H9 (cell line): ENCODE data around the gene PRR5L. TPM values are rescaled to one million over a fixed set of nuclear protein-coding genes. Genes with fewer than 3 reads are reported as not detected.

Experiments used
- DNase-seq: peaks from one replicate; pipeline ENCODE4 v3.0.0-alpha.2; 2017
- H2AFZ ChIP-seq: one replicate; pipeline ENCODE4 v1.6.1; 2013; ENCODE audit warnings: mild to moderate bottlenecking, low read length, control low read depth, moderate library complexity
- H2AK5ac ChIP-seq: 2 replicates; pipeline ENCODE4 v1.6.1; 2013; ENCODE audit warnings: low read length, control low read depth, mixed read lengths; ENCODE audit not compliant: insufficient read length
- H2BK120ac ChIP-seq: one replicate; pipeline ENCODE4 v1.6.1; 2013; ENCODE audit warnings: low read depth, mild to moderate bottlenecking, low read length, control low read depth, inconsistent platforms; ENCODE audit not compliant: poor library complexity, severe bottlenecking
- H2BK12ac ChIP-seq: 2 replicates; pipeline ENCODE4 v1.6.1; 2013; ENCODE audit warnings: low read length, control low read depth, mixed read lengths, low read depth; ENCODE audit not compliant: insufficient read length
- H2BK15ac ChIP-seq: 2 replicates; pipeline ENCODE4 v1.6.1; 2013; ENCODE audit warnings: low read depth, low read length, control low read depth
- H2BK20ac ChIP-seq: one replicate; pipeline ENCODE4 v1.6.1; 2013; ENCODE audit warnings: low read depth, mild to moderate bottlenecking, low read length, control low read depth, inconsistent platforms; ENCODE audit not compliant: poor library complexity, severe bottlenecking
- H2BK5ac ChIP-seq: 2 replicates; pipeline ENCODE4 v1.6.1; 2013; ENCODE audit warnings: low read length, control low read depth, mixed read lengths; ENCODE audit not compliant: insufficient read length
- H3K14ac ChIP-seq: 2 replicates; pipeline ENCODE4 v1.6.1; 2013; ENCODE audit warnings: low read length, control low read depth; ENCODE audit not compliant: insufficient read depth
- H3K18ac ChIP-seq: 2 replicates; pipeline ENCODE4 v1.6.1; 2013; ENCODE audit warnings: low read depth, mild to moderate bottlenecking, mixed read lengths, low read length, control low read depth; ENCODE audit not compliant: insufficient read length
- H3K23ac ChIP-seq: 2 replicates; pipeline ENCODE4 v1.6.1; 2013; ENCODE audit warnings: low read length, control low read depth, mixed read lengths, low read depth; ENCODE audit not compliant: insufficient read length
- H3K23me2 ChIP-seq: 2 replicates; pipeline ENCODE4 v1.6.1; 2013; ENCODE audit warnings: low read depth, mild to moderate bottlenecking, mixed read lengths, low read length, control low read depth; ENCODE audit not compliant: insufficient read length, poor library complexity, severe bottlenecking
- H3K27ac ChIP-seq: 2 replicates; pipeline ENCODE4 v1.5.1; 2013; ENCODE audit warnings: low read length, control low read depth, mixed read lengths, low read depth; ENCODE audit not compliant: insufficient read length
- H3K27me3 ChIP-seq: 2 replicates; pipeline ENCODE4 v1.6.1; 2013; ENCODE audit warnings: low read length, control low read depth, inconsistent platforms; ENCODE audit not compliant: insufficient read depth
- H3K4ac ChIP-seq: 2 replicates; pipeline ENCODE4 v1.6.1; 2013; ENCODE audit warnings: low read depth, mild to moderate bottlenecking, control low read depth, inconsistent platforms, low read length, moderate library complexity
- H3K4me1 ChIP-seq: 2 replicates; pipeline ENCODE4 v1.6.1; 2013; ENCODE audit warnings: low read length, control low read depth, inconsistent platforms; ENCODE audit not compliant: insufficient read depth
- H3K4me2 ChIP-seq: 2 replicates; pipeline ENCODE4 v1.6.1; 2013; ENCODE audit warnings: low read length, control low read depth, mixed read lengths; ENCODE audit not compliant: insufficient read length, insufficient read depth
- H3K56ac ChIP-seq: 2 replicates; pipeline ENCODE4 v1.6.1; 2013; ENCODE audit warnings: low read depth, mild to moderate bottlenecking, mixed read lengths, low read length, control low read depth; ENCODE audit not compliant: insufficient read length
- H3K79me1 ChIP-seq: 2 replicates; pipeline ENCODE4 v1.6.1; 2013; ENCODE audit warnings: low read depth, mild to moderate bottlenecking, moderate library complexity, low read length, control low read depth, inconsistent platforms; ENCODE audit not compliant: insufficient read depth, poor library complexity, severe bottlenecking
- H3K79me2 ChIP-seq: 2 replicates; pipeline ENCODE4 v1.6.1; 2013; ENCODE audit warnings: low read length, control low read depth, inconsistent platforms; ENCODE audit not compliant: insufficient read depth
- H3K9ac ChIP-seq: 2 replicates; pipeline ENCODE4 v1.6.1; 2013; ENCODE audit warnings: low read length, control low read depth, mixed read lengths; ENCODE audit not compliant: insufficient read length; ENCODE audit errors: extremely low read depth
- H3K9me3 ChIP-seq: one replicate; pipeline ENCODE4 v1.6.1; 2013; ENCODE audit warnings: low read depth, low read length, inconsistent platforms; ENCODE audit not compliant: control insufficient read depth
- H3T11ph ChIP-seq: one replicate; pipeline ENCODE4 v1.6.1; 2013; ENCODE audit warnings: mild to moderate bottlenecking, low read length, control low read depth, inconsistent platforms
- H4K20me1 ChIP-seq: one replicate; pipeline ENCODE4 v1.6.1; 2013; ENCODE audit not compliant: control insufficient read depth, insufficient read length, insufficient read depth
- H4K5ac ChIP-seq: 2 replicates; pipeline ENCODE4 v1.6.1; 2013; ENCODE audit warnings: low read depth, mild to moderate bottlenecking, mixed read lengths, low read length, control low read depth; ENCODE audit not compliant: insufficient read length
- H4K8ac ChIP-seq: replicated peaks from 2 replicates; pipeline ENCODE4 v1.6.1; 2013; ENCODE audit warnings: low read length, control low read depth, mixed read lengths, low read depth; ENCODE audit not compliant: insufficient read length
- H4K91ac ChIP-seq: 2 replicates; pipeline ENCODE4 v1.6.1; 2013; ENCODE audit warnings: low read depth, mild to moderate bottlenecking, moderate library complexity, mixed read lengths, low read length, control low read depth; ENCODE audit not compliant: insufficient read length
- H3K27ac Mint-ChIP-seq, 3 experiments: 2 replicates in 2 of 3; 3 replicates in 1 of 3; pipeline ENCODE4 v1.8.0; 2020 to 2021; ENCODE audit warnings: mixed read lengths in 3 of 3, mild to moderate bottlenecking in 1 of 3, moderate library complexity in 1 of 3
- H3K27me3 Mint-ChIP-seq: 2 replicates; pipeline ENCODE4 v1.8.0; 2021; ENCODE audit warnings: low read depth, mild to moderate bottlenecking, moderate library complexity, mixed read lengths
- H3K36me3 Mint-ChIP-seq, 3 experiments: 2 replicates in 2 of 3; 3 replicates in 1 of 3; pipeline ENCODE4 v1.8.0; 2020 to 2021; ENCODE audit warnings: low read depth in 3 of 3, mixed read lengths in 3 of 3; ENCODE audit not compliant: insufficient read depth in 1 of 3
- H3K4me1 Mint-ChIP-seq, 2 experiments: 2 replicates each; pipeline ENCODE4 v1.8.0; 2020; ENCODE audit warnings: mixed read lengths in 2 of 2
- H3K4me3 Mint-ChIP-seq, 2 experiments: 2 replicates in 1 of 2; 3 replicates in 1 of 2; pipeline ENCODE4 v1.8.0; 2020 to 2021; ENCODE audit warnings: mild to moderate bottlenecking in 2 of 2, mixed read lengths in 2 of 2, moderate library complexity in 1 of 2
- H3K9me3 Mint-ChIP-seq, 2 experiments: 2 replicates in 1 of 2; 3 replicates in 1 of 2; pipeline ENCODE4 v1.8.0; 2020; ENCODE audit warnings: mild to moderate bottlenecking in 2 of 2, mixed read lengths in 2 of 2, moderate library complexity in 1 of 2
- WGBS: extraction: QIAGEN DNeasy Blood & Tissue Kit; methylation state at CpG from one replicate; pipeline ENCODE4 v1.1.7; 2013; ENCODE audit warnings: missing lambda C conversion rate, low lambda C conversion rate, mixed read lengths; ENCODE audit not compliant: insufficient read length; ENCODE audit errors: extremely low coverage; 5-methylcytosine and 5-hydroxymethylcytosine counted together
- total RNA-seq: library from RNA; stranded (reverse); gene quantifications from 2 replicates; pipeline ENCODE4 v1.2.1, GENCODE V29; 2021
- TF ChIP-seq, protein P1 (sequence below): fragments of 200-600 bp; sonication (generic); conservative IDR thresholded peaks from 3 replicates; pipeline ENCODE4 v1.8.0; 2021; ENCODE audit warnings: antibody characterized with exemption, mild to moderate bottlenecking

The PRR5L gene
- total RNA-seq, 1 experiment from 2014 or later, result 5.6 TPM

GRCh38 chr11:36499315-36499714 is 203.2 kb downstream of the PRR5L start:
- TF ChIP-seq, protein P1, sequence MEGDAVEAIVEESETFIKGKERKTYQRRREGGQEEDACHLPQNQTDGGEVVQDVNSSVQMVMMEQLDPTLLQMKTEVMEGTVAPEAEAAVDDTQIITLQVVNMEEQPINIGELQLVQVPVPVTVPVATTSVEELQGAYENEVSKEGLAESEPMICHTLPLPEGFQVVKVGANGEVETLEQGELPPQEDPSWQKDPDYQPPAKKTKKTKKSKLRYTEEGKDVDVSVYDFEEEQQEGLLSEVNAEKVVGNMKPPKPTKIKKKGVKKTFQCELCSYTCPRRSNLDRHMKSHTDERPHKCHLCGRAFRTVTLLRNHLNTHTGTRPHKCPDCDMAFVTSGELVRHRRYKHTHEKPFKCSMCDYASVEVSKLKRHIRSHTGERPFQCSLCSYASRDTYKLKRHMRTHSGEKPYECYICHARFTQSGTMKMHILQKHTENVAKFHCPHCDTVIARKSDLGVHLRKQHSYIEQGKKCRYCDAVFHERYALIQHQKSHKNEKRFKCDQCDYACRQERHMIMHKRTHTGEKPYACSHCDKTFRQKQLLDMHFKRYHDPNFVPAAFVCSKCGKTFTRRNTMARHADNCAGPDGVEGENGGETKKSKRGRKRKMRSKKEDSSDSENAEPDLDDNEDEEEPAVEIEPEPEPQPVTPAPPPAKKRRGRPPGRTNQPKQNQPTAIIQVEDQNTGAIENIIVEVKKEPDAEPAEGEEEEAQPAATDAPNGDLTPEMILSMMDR, result no peak
- Histone ChIP-seq H3K79me1 (no peaks in the 10 kb centered on the region), H2BK20ac (no peak overlapping the region), H3K56ac (no peak overlapping the region), H3K23me2 (no peaks in the 10 kb centered on the region), H4K8ac (no peak overlapping the region), H3K18ac (no peak overlapping the region), H4K5ac (no peak overlapping the region), H4K20me1 (no peaks in the 10 kb centered on the region), H3K79me2 (no peaks in the 10 kb centered on the region), H2AK5ac (no peak overlapping the region), H2BK12ac (no peak overlapping the region), H3K14ac (no peak overlapping the region), H3K27ac (no peak overlapping the region), H3K4me1 (no peaks in the 10 kb centered on the region), H3K9ac (no peak overlapping the region), H2BK5ac (no peak overlapping the region), H3K27me3 (no peaks in the 10 kb centered on the region), H3K23ac (no peak overlapping the region), H2BK15ac (no peak overlapping the region), H2AFZ (no peak overlapping the region), H4K91ac (no peak overlapping the region), H3K4me2 (no peak overlapping the region), H3K9me3 (no peaks in the 10 kb centered on the region), H3T11ph (no peak overlapping the region), H2BK120ac (no peak overlapping the region), H3K4ac (no peak overlapping the region)
- DNase-seq, result no peak
- H3K9me3 Mint-ChIP-seq, result no peaks in the 10 kb centered on the region
- H3K36me3 Mint-ChIP-seq, result peaks cover 0 to 28% (median 19%) of the 10 kb centered on the region in 3 experiments; a peak in 5 of 7 replicates
- H3K4me3 Mint-ChIP-seq, result no peak overlapping the region
- no peaks in the 10 kb centered on the region for H3K27me3 Mint-ChIP-seq
- H3K27ac Mint-ChIP-seq, result no peak overlapping the region
- WGBS, result no CpG with 5 or more reads among the region's 4 CpGs
- H3K4me1 Mint-ChIP-seq, result no peaks in the 10 kb centered on the region
